HFF-Myc (cell line): ENCODE results near the gene ZFAND6.

Source experiments
- DNase-seq: peaks from one replicate; pipeline ENCODE4 v3.0.0-alpha.2; 2011; ENCODE audit warnings: low read depth; ENCODE audit errors: extremely low read depth
- H3K4me3 ChIP-seq: replicated peaks from 2 replicates; pipeline ENCODE4 v1.5.1; 2011; ENCODE audit warnings: low read depth, mild to moderate bottlenecking, control low read depth, low read length
- TF ChIP-seq, protein P1 (sequence below): IDR thresholded peaks from 2 replicates; pipeline ENCODE4 v1.5.1; 2012; ENCODE audit warnings: mild to moderate bottlenecking, low read depth, low read length, control low read depth; ENCODE audit errors: missing control alignments

The ZFAND6 gene

DNA sequence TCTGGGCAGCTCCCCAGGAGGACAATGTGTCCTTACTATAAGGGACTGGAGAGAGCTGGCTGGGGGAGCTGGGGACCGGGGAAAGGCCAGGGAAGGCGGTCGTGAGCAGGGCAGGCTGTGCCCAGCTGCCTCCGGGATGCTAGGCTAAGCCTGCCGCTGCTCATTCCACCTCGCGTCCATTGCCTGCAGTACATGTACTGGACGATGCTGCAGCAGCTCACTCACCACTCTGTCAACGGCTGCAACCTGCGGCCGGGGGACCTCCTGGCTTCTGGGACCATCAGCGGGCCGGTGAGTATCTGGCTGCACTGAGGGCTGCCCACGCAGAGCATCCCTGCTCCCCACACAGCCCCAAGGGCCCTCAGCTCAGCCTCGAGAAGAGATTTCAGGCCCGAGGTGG lies 120.5 kb downstream of the ZFAND6 start:
- TF ChIP-seq, protein P1, sequence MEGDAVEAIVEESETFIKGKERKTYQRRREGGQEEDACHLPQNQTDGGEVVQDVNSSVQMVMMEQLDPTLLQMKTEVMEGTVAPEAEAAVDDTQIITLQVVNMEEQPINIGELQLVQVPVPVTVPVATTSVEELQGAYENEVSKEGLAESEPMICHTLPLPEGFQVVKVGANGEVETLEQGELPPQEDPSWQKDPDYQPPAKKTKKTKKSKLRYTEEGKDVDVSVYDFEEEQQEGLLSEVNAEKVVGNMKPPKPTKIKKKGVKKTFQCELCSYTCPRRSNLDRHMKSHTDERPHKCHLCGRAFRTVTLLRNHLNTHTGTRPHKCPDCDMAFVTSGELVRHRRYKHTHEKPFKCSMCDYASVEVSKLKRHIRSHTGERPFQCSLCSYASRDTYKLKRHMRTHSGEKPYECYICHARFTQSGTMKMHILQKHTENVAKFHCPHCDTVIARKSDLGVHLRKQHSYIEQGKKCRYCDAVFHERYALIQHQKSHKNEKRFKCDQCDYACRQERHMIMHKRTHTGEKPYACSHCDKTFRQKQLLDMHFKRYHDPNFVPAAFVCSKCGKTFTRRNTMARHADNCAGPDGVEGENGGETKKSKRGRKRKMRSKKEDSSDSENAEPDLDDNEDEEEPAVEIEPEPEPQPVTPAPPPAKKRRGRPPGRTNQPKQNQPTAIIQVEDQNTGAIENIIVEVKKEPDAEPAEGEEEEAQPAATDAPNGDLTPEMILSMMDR: no peak
- DNase-seq: no peak

GRCh38 chr15:80180468-80180867 lies 121.0 kb downstream of the ZFAND6 start:
- TF ChIP-seq, protein P1: no peak
- H3K4me3 ChIP-seq: no peak overlapping the region
- DNase-seq: no peak

More for the DNA sequence above, 120.5 kb downstream of the ZFAND6 start:
- no peak overlapping the region for H3K4me3 ChIP-seq

- no peak overlapping the region for H3K4me3 ChIP-seq
- DNase-seq: no peak
- TF ChIP-seq, protein P1: no peak
Observed at GRCh38 chr15:80180986-80181385, 121.5 kb downstream of the ZFAND6 start.

DNA sequence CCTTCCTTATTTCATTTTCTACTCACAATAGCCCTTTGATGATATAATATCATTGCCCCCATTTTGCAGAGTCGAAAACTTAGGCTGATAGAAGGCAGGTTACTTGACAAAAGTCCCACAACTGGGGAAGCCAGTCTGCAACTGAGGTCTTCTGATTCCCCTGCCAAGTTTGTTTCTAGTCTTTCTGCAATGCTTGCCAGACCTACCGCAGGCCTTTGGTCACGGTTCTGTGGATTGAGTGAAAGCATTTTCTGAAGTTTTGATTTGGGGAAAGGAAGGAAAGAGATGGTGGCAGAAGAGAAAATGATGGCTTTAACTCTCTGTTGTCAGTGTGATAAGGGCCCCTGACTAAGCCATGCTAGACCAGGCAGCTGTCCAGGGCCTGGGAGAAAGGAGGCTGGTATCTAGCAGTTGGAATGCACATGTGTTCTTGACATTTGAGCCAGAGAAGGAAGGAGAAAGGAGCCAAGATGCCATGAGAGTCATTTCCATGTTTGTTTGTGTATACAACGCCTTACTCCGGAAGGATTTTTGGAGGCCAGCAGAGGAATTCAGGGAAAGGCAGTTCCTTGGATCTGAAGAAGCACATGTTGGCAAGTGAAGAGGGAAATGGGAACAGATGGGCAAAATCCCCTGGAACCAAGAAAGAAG lies 123.3 kb downstream of the ZFAND6 start:
- TF ChIP-seq, protein P1: no peak
- peak; percentile 90 for DNase-seq
- H3K4me3 ChIP-seq: no peak overlapping the region

GRCh38 chr15:80183306-80183705 lies 123.8 kb downstream of the ZFAND6 start:
- TF ChIP-seq, protein P1: no peak
- no peak overlapping the region for H3K4me3 ChIP-seq
- DNase-seq: no peak

GRCh38 chr15:80183886-80184285 lies 124.4 kb downstream of the ZFAND6 start:
- TF ChIP-seq, protein P1: peak; percentile 31
- no peak for DNase-seq

DNA sequence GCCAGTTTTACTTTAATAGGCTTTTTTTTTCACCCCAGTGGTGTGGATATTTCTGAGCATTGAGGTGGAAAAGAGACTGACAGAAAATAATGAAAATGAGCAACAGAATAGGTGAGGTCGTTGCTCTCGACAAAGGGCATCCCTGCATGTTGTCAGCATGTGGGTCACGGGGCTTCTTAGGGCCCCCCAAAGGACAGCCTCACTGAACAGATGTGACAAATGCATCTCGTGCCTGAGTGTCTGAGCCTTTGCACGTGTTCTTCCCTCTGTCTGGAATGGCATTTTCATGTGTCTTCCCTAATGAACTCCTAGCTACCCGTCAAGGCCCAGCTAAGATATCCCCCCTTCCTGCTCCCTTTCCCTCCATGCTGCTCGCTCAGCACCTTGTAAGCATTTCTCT lies 125.1 kb downstream of the ZFAND6 start:
- DNase-seq: no peak
- H3K4me3 ChIP-seq: no peak overlapping the region
- TF ChIP-seq, protein P1: no peak

More at GRCh38 chr15:80183886-80184285, 124.4 kb downstream of the ZFAND6 start:
- no peak overlapping the region for H3K4me3 ChIP-seq
